DOHH2 (cell line): ENCODE data around the gene MTM1.

Experiments used
- CTCF ChIP-seq: fragments of 200-600 bp; sonication (generic); IDR thresholded peaks from one replicate; pipeline ENCODE4 v1.5.1; 2014; ENCODE audit warnings: antibody characterized with exemption, mild to moderate bottlenecking, low read depth, low read length; ENCODE audit not compliant: poor library complexity, severe bottlenecking
- EZH2phosphoT487 ChIP-seq: fragments of 200-600 bp; sonication (generic); IDR thresholded peaks from 2 replicates; pipeline ENCODE4 v1.6.1; 2017; ENCODE audit warnings: borderline replicate concordance, mild to moderate bottlenecking, antibody characterized with exemption, low read length, moderate library complexity, mixed read lengths

GRCh38 chrX:150683536-150684146, 115.2 kb downstream of the MTM1 start:
- TF ChIP-seq CTCF (peak; percentile 59), EZH2phosphoT487 (no peak)
